Hepatocyte (in vitro differentiated cells): Measurements from ENCODE around the gene SH3GL2.

Experiments used
- EZH2 ChIP-seq: fragments of 200-600 bp; sonication (generic); IDR thresholded peaks from 2 replicates; pipeline ENCODE4 v1.6.1; 2016; ENCODE audit warnings: antibody characterized with exemption, mild to moderate bottlenecking, borderline replicate concordance
- TF ChIP-seq, protein P1 (sequence below): fragments of 200-600 bp; sonication (generic); IDR thresholded peaks from 2 replicates; pipeline ENCODE4 v1.5.1; 2016; ENCODE audit warnings: antibody characterized with exemption, mild to moderate bottlenecking; ENCODE audit not compliant: poor library complexity

DNA sequence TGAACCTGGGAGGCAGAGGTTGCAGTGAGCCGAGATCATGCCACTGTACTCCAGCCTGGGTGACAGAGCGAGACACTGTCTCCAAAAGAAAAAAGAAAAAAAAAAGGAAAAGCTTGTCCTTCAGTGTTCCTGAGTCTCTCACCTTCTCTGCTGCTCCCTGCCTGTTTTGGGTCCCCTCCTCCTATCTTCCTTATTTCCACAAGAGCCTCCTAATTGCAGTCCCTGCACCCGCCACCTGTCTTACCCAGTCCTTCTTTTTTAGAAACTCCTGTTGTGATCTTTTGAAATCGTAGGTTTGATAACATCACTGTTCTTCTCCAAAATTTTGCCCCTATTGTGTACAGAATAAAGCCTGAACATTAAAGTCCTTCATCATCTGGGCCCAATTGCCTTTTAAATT lies 234.9 kb downstream of the SH3GL2 start:
- TF ChIP-seq, protein P1, sequence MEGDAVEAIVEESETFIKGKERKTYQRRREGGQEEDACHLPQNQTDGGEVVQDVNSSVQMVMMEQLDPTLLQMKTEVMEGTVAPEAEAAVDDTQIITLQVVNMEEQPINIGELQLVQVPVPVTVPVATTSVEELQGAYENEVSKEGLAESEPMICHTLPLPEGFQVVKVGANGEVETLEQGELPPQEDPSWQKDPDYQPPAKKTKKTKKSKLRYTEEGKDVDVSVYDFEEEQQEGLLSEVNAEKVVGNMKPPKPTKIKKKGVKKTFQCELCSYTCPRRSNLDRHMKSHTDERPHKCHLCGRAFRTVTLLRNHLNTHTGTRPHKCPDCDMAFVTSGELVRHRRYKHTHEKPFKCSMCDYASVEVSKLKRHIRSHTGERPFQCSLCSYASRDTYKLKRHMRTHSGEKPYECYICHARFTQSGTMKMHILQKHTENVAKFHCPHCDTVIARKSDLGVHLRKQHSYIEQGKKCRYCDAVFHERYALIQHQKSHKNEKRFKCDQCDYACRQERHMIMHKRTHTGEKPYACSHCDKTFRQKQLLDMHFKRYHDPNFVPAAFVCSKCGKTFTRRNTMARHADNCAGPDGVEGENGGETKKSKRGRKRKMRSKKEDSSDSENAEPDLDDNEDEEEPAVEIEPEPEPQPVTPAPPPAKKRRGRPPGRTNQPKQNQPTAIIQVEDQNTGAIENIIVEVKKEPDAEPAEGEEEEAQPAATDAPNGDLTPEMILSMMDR, result no peak
- no peak for TF ChIP-seq EZH2
